HAP-1 (cell line): ENCODE results near the gene SYTL4.
A peak's percentile ranks its signal among the peaks of the same experiment; 100 is the strongest.

Experiments used
- DNase-seq, 2 experiments: peaks; one replicate each; pipeline ENCODE4 v3.0.0-alpha.2; 2016 to 2020; ENCODE audit warnings: low spot score in 2 of 2
- H3K27me3 ChIP-seq: fragments of 250-450 bp; sonication (Bioruptor Pico); 2 replicates; pipeline ENCODE4 v1.5.1; 2020; ENCODE audit warnings: low read depth, mild to moderate bottlenecking, moderate library complexity
- H3K36me3 ChIP-seq: fragments of 250-450 bp; sonication (Bioruptor Pico); replicated peaks from 2 replicates; pipeline ENCODE4 v1.5.1; 2020; ENCODE audit warnings: mild to moderate bottlenecking
- H3K4me1 ChIP-seq: fragments of 250-450 bp; sonication (Bioruptor Pico); 2 replicates; pipeline ENCODE4 v1.5.1; 2020; ENCODE audit warnings: mild to moderate bottlenecking
- H3K4me3 ChIP-seq: fragments of 250-450 bp; sonication (Bioruptor Pico); 2 replicates; pipeline ENCODE4 v1.5.1; 2020; ENCODE audit warnings: mild to moderate bottlenecking, moderate library complexity
- H3K9me3 ChIP-seq: fragments of 250-450 bp; sonication (Bioruptor Pico); 2 replicates; pipeline ENCODE4 v1.5.1; 2020; ENCODE audit warnings: mild to moderate bottlenecking, moderate library complexity
- in situ Hi-C: fragments of 300-500 bp; cut with MboI; formaldehyde crosslinking; loops from 3 replicates; pipeline ENCODE4 v1.14.3; 2020; ENCODE audit warnings: low sequenced_read_pairs, inconsistent platforms, mixed read lengths

Gene SYTL4

DNA sequence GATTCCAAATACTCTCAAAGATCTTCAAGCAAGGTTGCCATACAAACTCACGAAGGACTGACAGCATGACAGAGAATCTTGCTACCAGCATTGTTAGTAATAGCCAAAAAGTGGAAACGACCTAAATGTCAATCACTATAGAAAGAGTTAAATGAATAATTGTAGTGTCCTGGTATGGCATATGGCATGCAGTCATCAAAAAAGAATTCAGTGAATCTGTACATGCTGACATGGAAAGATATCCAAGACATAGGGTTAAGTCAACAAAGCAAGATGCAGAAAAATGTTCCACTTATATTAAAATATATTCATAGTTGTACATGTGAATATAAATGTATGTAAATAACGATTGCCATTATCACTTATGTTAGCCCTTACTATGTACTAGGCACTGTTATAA lies 50.3 kb downstream of the SYTL4 start:
- in situ Hi-C loops = no loop called here
- peaks cover 28% of the 10 kb centered on the region for H3K36me3 ChIP-seq
- H3K9me3 ChIP-seq = no peaks in the 10 kb centered on the region
- H3K27me3 ChIP-seq = no peaks in the 10 kb centered on the region
- no peaks in the 10 kb centered on the region for H3K4me1 ChIP-seq
- no peak overlapping the region for H3K4me3 ChIP-seq
- DNase-seq = no peak

DNA sequence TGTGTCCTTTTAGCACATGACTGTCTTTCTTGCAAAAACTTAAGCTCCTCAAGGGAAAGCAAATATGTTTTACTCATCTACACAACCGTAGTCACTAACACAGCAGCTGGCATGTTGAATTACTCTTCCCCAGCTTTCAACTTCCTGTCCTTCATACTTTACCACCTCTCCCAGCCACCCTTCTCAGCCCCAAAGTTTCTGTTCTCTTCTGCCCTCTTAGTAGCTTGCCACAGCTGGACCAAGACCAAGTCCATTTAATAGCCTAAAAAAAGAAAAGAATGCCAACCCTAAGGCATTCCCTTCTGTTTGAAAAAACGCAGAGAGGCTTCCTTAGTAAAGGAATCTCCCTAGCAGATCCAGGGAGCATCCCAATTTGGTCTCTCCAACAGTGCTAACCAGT lies 51.2 kb downstream of the SYTL4 start:
- in situ Hi-C loops = no loop called here
- Histone ChIP-seq H3K9me3 (no peaks in the 10 kb centered on the region), H3K4me1 (no peaks in the 10 kb centered on the region), H3K27me3 (no peaks in the 10 kb centered on the region), H3K4me3 (no peak overlapping the region), H3K36me3 (peaks cover 20% of the 10 kb centered on the region)
- DNase-seq = no peak

DNA sequence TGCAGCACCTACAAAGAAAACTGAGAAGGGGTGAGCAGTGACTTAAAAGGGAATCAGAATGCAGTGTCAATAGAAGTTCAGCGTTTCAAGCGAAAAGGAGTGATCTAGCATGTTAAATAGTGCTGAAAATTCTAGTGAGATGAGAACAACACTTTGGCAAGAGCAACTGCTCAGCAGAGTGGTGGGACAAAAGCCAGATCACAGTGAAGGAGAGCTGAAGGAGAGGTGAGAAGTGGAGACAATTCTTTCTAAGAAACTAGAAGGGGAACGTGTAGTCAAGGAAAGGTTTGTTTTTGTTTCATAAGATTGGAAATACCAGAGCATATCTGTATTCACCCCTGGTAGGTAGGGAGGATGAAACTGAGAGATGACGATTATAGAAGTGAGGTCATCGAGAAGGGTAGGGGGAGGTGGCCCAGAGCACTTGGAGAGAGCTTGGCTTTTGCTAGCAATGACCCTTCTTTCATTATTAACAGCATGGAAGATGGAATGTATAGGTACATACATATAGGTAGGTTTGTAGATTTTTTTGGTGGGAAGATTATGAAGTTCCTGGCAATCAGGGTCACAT lies 54.2 kb downstream of the SYTL4 start:
- H3K9me3 ChIP-seq = no peaks in the 10 kb centered on the region
- no peak for DNase-seq
- H3K27me3 ChIP-seq = no peaks in the 10 kb centered on the region
- H3K4me1 ChIP-seq = no peaks in the 10 kb centered on the region
- in situ Hi-C loops = no loop called here
- no peak overlapping the region for H3K4me3 ChIP-seq
- H3K36me3 ChIP-seq = peaks cover 10% of the 10 kb centered on the region; the same call in 1 of the 2 replicates

DNA sequence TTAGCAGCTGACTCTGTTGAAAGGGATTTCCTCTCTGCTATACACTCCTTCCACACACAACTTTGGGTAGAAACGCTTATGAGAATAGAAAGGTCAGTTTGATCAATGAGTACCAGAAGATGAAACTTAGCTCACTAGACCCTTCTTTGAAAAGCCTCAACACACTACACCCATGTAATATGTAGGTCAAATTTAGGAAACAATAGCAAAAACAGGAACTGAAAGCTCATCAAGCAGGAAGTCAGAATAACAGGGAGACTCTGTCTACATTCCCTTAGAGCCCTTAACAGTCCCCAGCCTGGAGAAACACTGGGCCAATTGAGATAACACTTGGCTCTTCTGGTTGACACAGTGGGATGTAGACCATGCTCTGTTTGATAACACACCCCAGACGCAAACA lies 57.2 kb downstream of the SYTL4 start:
- in situ Hi-C loops = no loop called here
- Histone ChIP-seq H3K9me3 (no peaks in the 10 kb centered on the region), H3K36me3 (peaks cover 4% of the 10 kb centered on the region; the same call in 1 of the 2 replicates), H3K27me3 (no peaks in the 10 kb centered on the region), H3K4me1 (no peaks in the 10 kb centered on the region), H3K4me3 (no peak overlapping the region)
- no peak for DNase-seq

DNA sequence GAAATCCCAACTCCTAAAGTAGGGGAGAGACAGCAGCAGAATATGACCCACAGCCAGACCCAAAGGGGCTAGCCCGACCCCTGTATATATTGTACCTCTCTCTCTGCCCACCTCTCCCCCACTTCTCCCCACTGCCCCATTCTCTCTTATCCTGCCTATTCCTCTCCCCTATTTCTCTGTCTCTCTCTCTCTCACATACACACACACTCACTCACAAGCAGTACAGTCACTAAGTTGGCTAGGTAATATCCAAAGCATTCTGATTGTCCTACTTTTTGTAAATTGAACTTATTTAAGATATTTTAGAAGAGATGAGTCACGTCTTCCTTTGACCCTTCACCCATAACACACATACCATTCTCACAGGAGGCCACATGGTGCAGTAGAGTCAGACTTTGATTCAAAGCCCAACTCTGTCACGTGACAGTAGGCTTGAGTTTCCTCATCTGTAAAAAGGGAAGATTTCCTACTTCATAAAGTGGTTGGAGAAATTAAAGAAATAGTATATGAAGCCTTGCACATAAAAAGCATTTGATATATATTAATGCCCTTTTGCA lies 58.4 kb downstream of the SYTL4 start:
- DNase-seq = no peak
- Histone ChIP-seq H3K9me3 (no peaks in the 10 kb centered on the region), H3K36me3 (no peaks in the 10 kb centered on the region; the same call in 1 of the 2 replicates), H3K27me3 (no peaks in the 10 kb centered on the region), H3K4me1 (no peaks in the 10 kb centered on the region), H3K4me3 (no peak overlapping the region)
- in situ Hi-C loops = no loop called here

DNA sequence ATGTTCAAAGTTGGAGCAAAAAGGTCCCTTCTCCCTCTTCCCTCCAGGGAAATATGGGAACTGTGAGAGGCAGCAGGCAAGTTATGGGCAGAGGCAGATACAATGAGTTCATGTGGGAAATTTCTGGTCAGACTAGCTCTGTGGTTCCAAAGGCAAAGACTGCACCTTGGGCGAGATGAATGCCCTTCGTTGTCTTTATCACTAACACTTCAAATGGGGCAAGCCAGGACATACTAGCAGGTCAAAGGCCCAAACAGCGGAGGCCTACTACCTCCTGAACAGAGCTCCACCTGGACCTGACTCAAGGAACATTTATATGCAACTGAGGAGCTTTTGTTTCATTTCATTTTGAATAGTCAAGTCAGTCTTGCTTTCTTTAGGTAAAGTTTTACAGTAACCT lies 59.0 kb downstream of the SYTL4 start:
- no peaks in the 10 kb centered on the region; the same call in 1 of the 2 replicates for H3K36me3 ChIP-seq
- DNase-seq = no peak
- no peaks in the 10 kb centered on the region for H3K4me1 ChIP-seq
- H3K9me3 ChIP-seq = no peaks in the 10 kb centered on the region
- H3K27me3 ChIP-seq = no peaks in the 10 kb centered on the region
- in situ Hi-C loops = no loop called here
- no peak overlapping the region for H3K4me3 ChIP-seq

DNA sequence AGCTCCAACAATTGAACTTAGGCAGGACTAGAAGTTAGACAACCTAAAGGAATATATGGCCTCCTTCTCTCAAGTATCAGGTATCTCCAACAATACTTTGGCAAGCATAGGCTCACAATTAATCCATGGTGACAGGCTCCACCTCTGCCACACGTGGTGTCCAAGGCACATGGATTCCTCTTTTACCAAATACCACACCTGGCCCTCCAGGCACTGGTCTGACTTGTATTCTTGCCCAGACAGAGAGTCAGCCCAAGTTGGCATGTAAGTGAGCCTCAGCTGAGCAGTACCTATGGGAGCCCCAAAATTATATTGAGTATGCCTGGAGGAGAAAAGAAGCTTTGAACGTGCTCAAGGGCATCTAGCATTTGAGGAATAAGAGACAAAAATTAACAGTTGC lies 68.3 kb downstream of the SYTL4 start:
- in situ Hi-C loops = no loop called here
- H3K36me3 ChIP-seq = no peaks in the 10 kb centered on the region

DNA sequence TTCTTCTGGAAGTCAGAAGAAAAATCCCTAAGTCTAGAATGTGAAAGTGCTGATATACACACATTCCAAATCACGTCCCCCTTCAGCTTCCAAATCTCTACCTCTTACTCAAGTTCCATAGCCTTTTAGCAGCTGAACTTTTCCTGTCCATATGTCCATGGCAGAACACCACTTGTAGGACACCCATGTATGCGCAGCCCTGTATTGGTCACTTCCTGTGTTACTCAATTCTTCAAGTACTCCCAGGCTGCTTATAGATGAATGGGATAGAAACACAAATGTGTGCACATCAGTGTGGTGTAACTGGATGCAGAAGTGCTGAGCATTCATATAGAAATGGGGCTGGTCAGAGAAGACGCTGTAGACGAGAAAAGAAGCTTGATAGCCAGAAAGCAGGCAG lies 69.1 kb downstream of the SYTL4 start:
- no peaks in the 10 kb centered on the region for H3K27me3 ChIP-seq

More for the DNA sequence above, 68.3 kb downstream of the SYTL4 start:
- H3K4me1 ChIP-seq = no peaks in the 10 kb centered on the region
- H3K9me3 ChIP-seq = no peaks in the 10 kb centered on the region
- no peak for DNase-seq
- no peak overlapping the region for H3K4me3 ChIP-seq
- H3K27me3 ChIP-seq = no peaks in the 10 kb centered on the region

DNA sequence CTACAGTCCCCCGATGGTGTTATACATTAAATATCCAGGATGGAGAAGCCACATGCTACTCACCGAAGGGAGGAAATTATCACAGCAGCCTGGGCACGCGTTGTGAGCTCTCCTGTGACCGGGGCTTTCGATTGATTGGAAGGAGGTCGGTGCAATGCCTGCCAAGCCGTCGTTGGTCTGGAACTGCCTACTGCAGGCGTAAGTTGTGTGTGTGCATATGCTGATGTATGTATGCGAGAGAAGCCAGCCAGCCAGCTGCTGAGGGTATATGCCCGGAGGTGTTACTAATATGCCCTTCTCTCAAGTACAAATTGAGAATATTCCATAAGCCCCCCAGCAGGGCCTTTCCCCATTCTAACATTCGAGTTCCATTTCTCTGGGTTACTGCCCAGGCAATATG lies 69.8 kb downstream of the SYTL4 start:
- no peak for DNase-seq
- no peaks in the 10 kb centered on the region for H3K36me3 ChIP-seq
- no peak overlapping the region for H3K4me3 ChIP-seq
- H3K4me1 ChIP-seq = no peaks in the 10 kb centered on the region
- in situ Hi-C loops = no loop called here
- no peaks in the 10 kb centered on the region for H3K27me3 ChIP-seq
- H3K9me3 ChIP-seq = no peaks in the 10 kb centered on the region

More for the DNA sequence above, 69.1 kb downstream of the SYTL4 start:
- Histone ChIP-seq H3K9me3 (no peaks in the 10 kb centered on the region), H3K4me1 (no peaks in the 10 kb centered on the region), H3K4me3 (no peak overlapping the region), H3K36me3 (no peaks in the 10 kb centered on the region)
- DNase-seq = no peak
- in situ Hi-C loops = no loop called here

DNA sequence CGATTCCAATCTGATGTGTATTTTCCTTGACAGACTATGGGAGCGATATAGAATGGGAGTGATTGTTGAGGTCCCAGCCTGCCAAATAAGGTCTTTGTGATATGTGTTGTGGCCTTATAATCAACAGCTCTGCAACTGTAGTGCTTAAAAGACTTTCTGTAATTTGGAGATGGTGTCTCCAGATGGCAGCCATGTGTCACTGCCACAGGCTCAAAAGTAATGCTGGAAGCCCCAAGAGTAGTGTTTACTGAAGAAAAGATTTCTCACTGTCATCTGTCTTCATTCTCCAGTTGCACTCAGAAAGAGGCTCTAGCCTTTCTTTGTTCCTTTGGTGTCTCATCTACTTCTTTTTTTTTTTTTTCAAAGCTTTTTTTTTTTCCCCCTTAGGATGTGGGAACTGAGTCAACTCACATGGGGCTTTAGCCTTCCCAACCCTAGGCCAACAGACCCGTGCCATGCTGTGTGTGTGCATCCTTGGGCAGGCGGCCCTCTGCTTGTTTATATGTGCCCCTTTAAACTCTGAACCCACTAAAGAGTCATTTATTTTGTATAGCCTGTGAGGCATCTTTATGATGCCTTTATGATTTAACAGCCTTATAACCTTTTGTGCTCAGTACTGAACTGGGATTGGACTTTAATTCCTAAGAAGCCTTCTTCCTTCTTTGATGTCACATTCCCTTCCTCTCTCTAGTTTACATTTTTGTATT lies 72.3 kb downstream of the SYTL4 start:
- Histone ChIP-seq H3K9me3 (no peaks in the 10 kb centered on the region), H3K4me1 (no peaks in the 10 kb centered on the region), H3K4me3 (no peak overlapping the region), H3K36me3 (no peaks in the 10 kb centered on the region), H3K27me3 (no peaks in the 10 kb centered on the region)
- in situ Hi-C loops = no loop called here
- DNase-seq = no peak

DNA sequence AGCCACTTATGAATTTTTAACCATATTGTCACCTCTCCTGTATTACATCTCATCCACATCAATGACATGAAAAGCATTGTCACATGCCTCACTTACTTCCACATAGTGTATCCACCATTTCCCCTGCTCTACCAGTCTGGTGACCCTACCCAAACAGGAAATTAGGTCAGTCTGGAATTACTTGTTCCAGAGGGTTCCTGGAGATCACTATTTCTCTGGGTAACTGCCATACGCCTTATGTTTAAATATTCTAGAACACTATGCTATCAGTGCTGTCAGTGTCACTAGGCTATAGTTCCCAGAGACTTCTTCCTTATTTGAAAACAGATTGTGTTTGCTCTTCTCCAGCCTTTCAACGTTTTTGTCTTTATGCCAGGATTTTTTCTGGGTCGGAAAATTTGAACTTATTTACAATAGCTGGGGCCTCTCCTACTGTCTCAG lies 73.0 kb downstream of the SYTL4 start:
- Histone ChIP-seq H3K9me3 (no peaks in the 10 kb centered on the region), H3K4me1 (no peaks in the 10 kb centered on the region), H3K36me3 (no peaks in the 10 kb centered on the region), H3K27me3 (no peaks in the 10 kb centered on the region), H3K4me3 (no peak overlapping the region)
- DNase-seq = no peak
- in situ Hi-C loops = no loop called here

DNA sequence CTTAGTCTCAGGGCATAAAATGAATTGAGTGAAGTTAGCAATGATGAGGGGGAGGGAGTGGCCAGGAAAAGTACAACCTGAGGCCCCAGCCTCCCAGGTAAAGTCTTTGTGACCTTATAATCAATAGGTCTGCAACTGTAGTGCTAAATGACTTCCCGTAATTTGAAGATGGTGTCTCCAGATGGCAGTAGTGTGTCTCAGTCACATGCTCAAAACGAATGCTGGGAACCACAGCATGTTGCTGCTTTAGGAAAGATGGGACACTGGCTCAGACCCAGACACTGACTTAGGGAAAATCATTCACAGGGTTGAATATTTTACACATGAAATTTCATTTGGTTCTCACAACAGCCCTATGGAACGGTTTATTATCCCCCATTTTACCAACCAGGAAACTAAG lies 77.7 kb downstream of the SYTL4 start:
- in situ Hi-C loops = no loop called here
- Histone ChIP-seq H3K4me1 (peaks cover 12% of the 10 kb centered on the region), H3K36me3 (no peaks in the 10 kb centered on the region), H3K4me3 (no peak overlapping the region), H3K27me3 (no peaks in the 10 kb centered on the region), H3K9me3 (no peaks in the 10 kb centered on the region)
- DNase-seq = peak; percentile 47 to 61

DNA sequence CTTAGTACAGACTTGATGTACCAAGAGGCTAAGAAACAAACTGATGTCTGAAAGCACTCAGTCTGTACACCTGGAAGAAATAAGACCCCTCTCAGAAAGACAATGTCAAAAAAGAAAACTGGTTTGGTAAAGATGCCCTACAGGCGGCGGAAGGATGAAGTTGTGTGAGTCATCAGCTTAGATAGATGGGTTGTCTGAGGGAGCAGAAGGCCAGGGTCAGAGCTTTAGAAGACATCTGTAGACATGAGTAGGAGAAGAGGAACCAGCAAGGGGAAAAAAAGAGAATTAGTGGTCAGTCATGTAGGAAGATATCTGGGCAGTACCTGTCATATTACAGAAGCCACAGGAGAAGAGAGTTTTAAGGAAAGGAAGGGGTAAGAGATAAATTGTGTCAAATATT lies 79.7 kb downstream of the SYTL4 start:
- no peaks in the 10 kb centered on the region for H3K27me3 ChIP-seq
- no peak overlapping the region for H3K4me3 ChIP-seq
- no peaks in the 10 kb centered on the region for H3K36me3 ChIP-seq
- peaks cover 12% of the 10 kb centered on the region for H3K4me1 ChIP-seq
- no peak for DNase-seq
- in situ Hi-C loops = no loop called here
- no peaks in the 10 kb centered on the region for H3K9me3 ChIP-seq

DNA sequence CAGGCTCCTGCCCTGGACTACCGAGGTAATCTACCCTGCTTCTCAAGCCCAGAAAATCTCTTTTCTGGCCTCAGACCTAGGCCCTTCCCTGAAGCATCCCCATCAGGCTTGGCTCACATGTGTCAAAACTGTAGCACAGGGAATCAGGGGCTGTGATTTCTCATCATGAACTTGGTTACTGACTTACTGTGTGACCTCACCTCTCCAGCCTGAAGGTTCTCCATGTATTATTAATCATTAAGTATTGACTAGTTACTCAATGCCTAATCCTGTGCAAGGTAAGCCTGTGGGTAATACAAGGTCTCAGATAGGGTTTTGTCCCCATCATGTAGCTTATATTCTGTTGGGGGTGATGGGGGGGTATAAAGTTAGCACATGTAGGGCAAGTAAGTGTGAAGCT lies 81.1 kb downstream of the SYTL4 start:
- DNase-seq = no peak
- H3K27me3 ChIP-seq = no peaks in the 10 kb centered on the region
- in situ Hi-C loops = no loop called here
- no peaks in the 10 kb centered on the region for H3K36me3 ChIP-seq
- no peaks in the 10 kb centered on the region for H3K9me3 ChIP-seq
- H3K4me3 ChIP-seq = no peak overlapping the region
- H3K4me1 ChIP-seq = peaks cover 12% of the 10 kb centered on the region
